ENCODE results near the gene TAS2R50.

TAS2R50 gene

GRCh38 chr12:11015775-11016430, 29.2 kb upstream of the TAS2R50 start:
- CTCF ChIA-PET: interaction anchor here (0.6 kb wide), 1 partner anchor 130 kb away, joined by 3 read pairs; no protein-coding TSS in a partner anchor
- no peak for DNase-seq (ENCODE audit: low spot score)
- POLR2A ChIA-PET (ENCODE audit: low non-redundant PET): no interaction called here
- H3K27ac ChIP-seq: no peak overlapping the region
- no peak for TF ChIP-seq CTCF (conservative IDR thresholded peaks at IDR 0.05; ENCODE audit: low read depth)

GRCh38 chr12:11014234-11014633, 27.5 kb upstream of the TAS2R50 start:
- ChIA-PET POLR2A (ENCODE audit: low non-redundant PET) (no interaction called here), CTCF (no interaction called here)
- no peak for DNase-seq (ENCODE audit: low spot score)
- H3K27ac ChIP-seq: no peak overlapping the region
- TF ChIP-seq CTCF (conservative IDR thresholded peaks at IDR 0.05; ENCODE audit: low read depth): no peak

GRCh38 chr12:11007608-11008007, 20.9 kb upstream of the TAS2R50 start:
- POLR2A ChIA-PET (ENCODE audit: low non-redundant PET): no interaction called here
- no peak for DNase-seq (ENCODE audit: low spot score)
- H3K27ac ChIP-seq: no peak overlapping the region
- TF ChIP-seq CTCF (conservative IDR thresholded peaks at IDR 0.05; ENCODE audit: low read depth): no peak
- CTCF ChIA-PET: no interaction called here

- no peak for TF ChIP-seq CTCF (conservative IDR thresholded peaks at IDR 0.05; ENCODE audit: low read depth)
- ChIA-PET POLR2A (ENCODE audit: low non-redundant PET) (no interaction called here), CTCF (interaction anchor here (0.8 kb wide), 1 partner anchor 96 kb away, joined by 5 read pairs; no protein-coding TSS in a partner anchor)
- no peak within 1 kb of the TSS for H3K27ac ChIP-seq
- no peak for DNase-seq (ENCODE audit: low spot score)
Observed at GRCh38 chr12:10998204-10998603, 11.5 kb upstream of the TAS2R50 start, which contains the start of gene TAS2R20. Gene TAS2R20 (minus strand): TSS chr12:10998304. CDS start chr12:10997875, 429 bp downstream.

GRCh38 chr12:10994307-10994706, 7.6 kb upstream of the TAS2R50 start:
- TF ChIP-seq CTCF (conservative IDR thresholded peaks at IDR 0.05; ENCODE audit: low read depth): no peak
- no peak overlapping the region for H3K27ac ChIP-seq
- DNase-seq (ENCODE audit: low spot score): no peak
- POLR2A ChIA-PET (ENCODE audit: low non-redundant PET): no interaction called here
- CTCF ChIA-PET: no interaction called here

- CTCF ChIA-PET: interaction anchor here (0.6 to 0.7 kb wide), 3 partner anchors 118 to 874 kb away, joined by 3 read pairs; no protein-coding TSS in a partner anchor
- no peak for DNase-seq (ENCODE audit: low spot score)
- H3K27ac ChIP-seq: no peak overlapping the region
- POLR2A ChIA-PET (ENCODE audit: low non-redundant PET): no interaction called here
- TF ChIP-seq CTCF (conservative IDR thresholded peaks at IDR 0.05; ENCODE audit: low read depth): no peak
Observed at GRCh38 chr12:10989107-10989506, 2.4 kb upstream of the TAS2R50 start.

Data from RWPE1 (cell line).